ENCODE data around the gene ANKFY1. TPM values are rescaled to one million over a fixed set of nuclear protein-coding genes. Genes with fewer than 3 reads are reported as not detected.

Gene ANKFY1
- total RNA-seq, 1 donor from 2014 or later = 70.3 TPM

DNA sequence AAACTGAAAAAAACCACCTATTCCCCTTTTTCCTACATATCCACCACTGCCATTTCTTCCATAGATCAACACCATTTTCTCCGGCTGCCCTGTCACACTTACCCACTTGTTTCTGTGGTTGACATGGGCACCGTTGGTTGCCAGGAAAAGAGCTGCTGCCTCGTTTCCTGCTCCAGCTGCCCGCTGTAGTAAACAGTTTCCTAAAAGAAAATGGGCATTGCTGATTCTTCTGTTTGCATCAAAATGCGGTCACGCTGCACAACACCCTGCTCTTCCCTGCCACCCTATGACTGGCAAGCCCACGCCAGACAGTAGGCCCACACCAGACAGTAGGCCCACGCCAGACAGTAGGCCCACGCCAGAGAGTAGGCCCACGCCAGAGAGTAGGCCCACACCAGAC is 74.5 kb downstream of the ANKFY1 start:
- TF ChIP-seq, protein P1, sequence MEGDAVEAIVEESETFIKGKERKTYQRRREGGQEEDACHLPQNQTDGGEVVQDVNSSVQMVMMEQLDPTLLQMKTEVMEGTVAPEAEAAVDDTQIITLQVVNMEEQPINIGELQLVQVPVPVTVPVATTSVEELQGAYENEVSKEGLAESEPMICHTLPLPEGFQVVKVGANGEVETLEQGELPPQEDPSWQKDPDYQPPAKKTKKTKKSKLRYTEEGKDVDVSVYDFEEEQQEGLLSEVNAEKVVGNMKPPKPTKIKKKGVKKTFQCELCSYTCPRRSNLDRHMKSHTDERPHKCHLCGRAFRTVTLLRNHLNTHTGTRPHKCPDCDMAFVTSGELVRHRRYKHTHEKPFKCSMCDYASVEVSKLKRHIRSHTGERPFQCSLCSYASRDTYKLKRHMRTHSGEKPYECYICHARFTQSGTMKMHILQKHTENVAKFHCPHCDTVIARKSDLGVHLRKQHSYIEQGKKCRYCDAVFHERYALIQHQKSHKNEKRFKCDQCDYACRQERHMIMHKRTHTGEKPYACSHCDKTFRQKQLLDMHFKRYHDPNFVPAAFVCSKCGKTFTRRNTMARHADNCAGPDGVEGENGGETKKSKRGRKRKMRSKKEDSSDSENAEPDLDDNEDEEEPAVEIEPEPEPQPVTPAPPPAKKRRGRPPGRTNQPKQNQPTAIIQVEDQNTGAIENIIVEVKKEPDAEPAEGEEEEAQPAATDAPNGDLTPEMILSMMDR (IDR thresholded peaks at IDR 0.05) = no peak
- ATAC-seq (no peak), DNase-seq (no peak)
- H3K27me3 ChIP-seq (ENCODE audit: low read depth) = no peaks in the 10 kb centered on the region
- H3K4me3 ChIP-seq = no peak overlapping the region
- H3K36me3 ChIP-seq = peaks cover 85% of the 10 kb centered on the region
- H3K4me1 ChIP-seq = no peaks in the 10 kb centered on the region
- no peaks in the 10 kb centered on the region for H3K9me3 ChIP-seq
- intact Hi-C loops (cut with DNase I) = no loop called here
- no peak overlapping the region for H3K27ac ChIP-seq

GRCh38 chr17:4188076-4188475 is 75.7 kb downstream of the ANKFY1 start:
- H3K4me1 ChIP-seq = no peaks in the 10 kb centered on the region
- ATAC-seq (no peak), DNase-seq (no peak)
- H3K9me3 ChIP-seq = no peaks in the 10 kb centered on the region
- H3K27ac ChIP-seq = no peak overlapping the region
- intact Hi-C loops (cut with DNase I) = no loop called here
- H3K4me3 ChIP-seq = no peak overlapping the region
- H3K27me3 ChIP-seq (ENCODE audit: low read depth) = no peaks in the 10 kb centered on the region
- peaks cover 85% of the 10 kb centered on the region for H3K36me3 ChIP-seq
- TF ChIP-seq, protein P1 (IDR thresholded peaks at IDR 0.05) = no peak

DNA sequence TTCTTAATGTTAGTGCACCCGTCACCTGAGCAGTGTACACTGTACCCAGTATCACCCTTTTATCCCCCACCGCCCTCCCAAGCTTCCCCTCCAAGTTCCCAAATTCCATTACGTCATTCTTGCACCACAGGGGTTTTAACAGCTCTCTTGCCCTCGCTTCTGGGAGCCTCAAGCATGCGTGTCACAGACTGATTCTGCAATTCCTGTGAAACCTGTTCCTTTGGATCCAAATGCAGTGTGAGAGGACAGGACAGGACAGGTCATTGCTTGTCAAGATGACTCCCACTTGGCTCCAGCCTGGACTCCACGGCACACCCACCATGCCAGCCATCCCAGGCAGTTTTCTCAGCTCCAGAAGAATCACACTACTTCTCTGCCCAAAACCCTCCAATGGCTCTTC is 76.7 kb downstream of the ANKFY1 start:
- intact Hi-C loops (cut with DNase I) = no loop called here
- H3K27me3 ChIP-seq (ENCODE audit: low read depth) = no peaks in the 10 kb centered on the region
- ATAC-seq (peak; percentile 11 to 29), DNase-seq (no peak)
- TF ChIP-seq, protein P1 (IDR thresholded peaks at IDR 0.05) = no peak
- no peak overlapping the region for H3K4me3 ChIP-seq
- no peaks in the 10 kb centered on the region for H3K9me3 ChIP-seq
- H3K27ac ChIP-seq = no peak overlapping the region
- peaks cover 89% of the 10 kb centered on the region for H3K36me3 ChIP-seq
- H3K4me1 ChIP-seq = no peaks in the 10 kb centered on the region

DNA sequence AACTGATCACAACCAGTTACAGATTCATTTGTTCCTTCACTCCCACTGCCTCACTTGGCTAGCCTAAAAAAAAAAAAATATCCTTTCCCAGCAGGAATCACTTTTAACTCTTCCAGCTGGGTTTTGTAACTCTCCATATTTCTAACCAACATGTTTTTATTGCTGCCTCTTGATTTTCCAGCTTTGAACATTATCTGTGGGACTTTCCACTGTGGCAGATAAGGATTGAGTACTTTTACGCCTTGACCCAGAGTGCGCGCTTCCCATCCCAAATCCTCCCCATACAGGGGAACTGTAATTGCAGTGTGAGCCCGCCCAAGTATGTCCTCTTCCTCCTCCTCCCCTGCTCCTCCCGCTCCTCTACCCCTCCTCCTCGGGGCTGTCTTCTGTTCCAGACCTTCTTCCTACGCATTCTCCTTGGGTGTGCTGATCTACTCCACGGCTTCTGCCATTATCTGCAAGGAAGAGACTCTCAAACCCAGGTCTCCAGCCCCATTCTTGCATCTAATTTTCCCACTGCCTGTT is 77.4 kb downstream of the ANKFY1 start:
- Histone ChIP-seq H3K27ac (no peak overlapping the region), H3K36me3 (peaks cover 95% of the 10 kb centered on the region), H3K4me1 (no peaks in the 10 kb centered on the region), H3K4me3 (no peak overlapping the region), H3K9me3 (no peaks in the 10 kb centered on the region), H3K27me3 (ENCODE audit: low read depth) (no peaks in the 10 kb centered on the region)
- ATAC-seq (peak; percentile 47 to 55), DNase-seq (no peak)
- intact Hi-C loops (cut with DNase I) = no loop called here
- TF ChIP-seq, protein P1 (IDR thresholded peaks at IDR 0.05) = no peak

DNA sequence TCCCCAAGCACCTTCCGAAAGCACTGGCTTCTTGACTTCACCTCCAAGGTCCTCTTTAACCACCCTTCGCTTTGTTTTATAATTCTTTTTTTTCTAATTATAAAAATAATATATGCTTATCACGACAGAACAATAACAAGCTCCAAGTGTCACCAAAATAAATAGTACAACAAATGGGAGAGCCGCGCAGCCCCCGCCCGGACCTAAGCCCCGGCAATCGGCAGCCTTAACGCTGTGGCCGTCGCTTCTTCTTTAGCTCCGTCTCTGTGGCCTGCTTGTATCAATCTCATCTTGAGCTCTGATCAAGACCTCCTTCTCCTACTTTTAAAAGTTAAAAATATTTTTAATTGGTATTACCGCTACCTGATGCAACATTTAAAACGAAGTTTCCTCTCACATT is 78.1 kb downstream of the ANKFY1 start:
- ATAC-seq = no peak
- no peak overlapping the region for H3K4me3 ChIP-seq
- intact Hi-C loops (cut with DNase I) = no loop called here
- no peak for DNase-seq
- no peaks in the 10 kb centered on the region for H3K4me1 ChIP-seq
- no peaks in the 10 kb centered on the region for H3K9me3 ChIP-seq
- H3K27me3 ChIP-seq (ENCODE audit: low read depth) = no peaks in the 10 kb centered on the region
- H3K27ac ChIP-seq = no peak overlapping the region
- peaks cover 99% of the 10 kb centered on the region for H3K36me3 ChIP-seq
- TF ChIP-seq, protein P1 (IDR thresholded peaks at IDR 0.05) = no peak

GRCh38 chr17:4184811-4185210 is 79.0 kb downstream of the ANKFY1 start:
- TF ChIP-seq, protein P1 (IDR thresholded peaks at IDR 0.05) = no peak
- Histone ChIP-seq H3K27ac (no peak overlapping the region), H3K36me3 (peaks cover 97% of the 10 kb centered on the region), H3K4me3 (no peak overlapping the region), H3K4me1 (no peaks in the 10 kb centered on the region), H3K9me3 (no peaks in the 10 kb centered on the region), H3K27me3 (ENCODE audit: low read depth) (no peaks in the 10 kb centered on the region)
- ATAC-seq = no peak
- intact Hi-C loops (cut with DNase I) = no loop called here
- DNase-seq = no peak

Data from lower lobe of right lung (tissue), 2 donors.